GM12878 (cell line): ENCODE results near the gene HINFP. TPM values are rescaled to one million over a fixed set of nuclear protein-coding genes. Genes with fewer than 3 reads are reported as not detected.

Experiments used
- ATAC-seq: fragments of 200-7000 bp; cut with Tn5 transposase; 3 replicates; pipeline ENCODE4 v1.9.1; 2020; ENCODE audit warnings: mild to moderate bottlenecking, moderate library complexity
- BruUV-seq: library from RNA; stranded (reverse); fragments of 400-500 nt; replicated peaks from 2 replicates; lab custom pipeline; 2021; lab: Mats Ljungman, UMichigan
- CTCF ChIA-PET: fragments of 300-600 bp; sonication (Branson Sonifier 250); formaldehyde crosslinking; extraction: SDS; loops from one replicate; lab custom pipeline; 2021; ENCODE audit warnings: inconsistent platforms; lab: Yijun Ruan, JAX
- POLR2A ChIA-PET: fragments of 350-600 bp; formaldehyde crosslinking; extraction: SDS; loops from one replicate; lab custom pipeline; 2021; ENCODE audit warnings: inconsistent platforms; lab: Charles Lee
- RAD21 ChIA-PET: fragments of 300-600 bp; sonication (Branson Sonifier 250); formaldehyde crosslinking; loops from one replicate; lab custom pipeline; 2023; ENCODE audit warnings: antibody characterized with exemption; ENCODE audit not compliant: unreplicated experiment; lab: Charles Lee
- SMC1A ChIA-PET: fragments of 300-600 bp; sonication (Branson Sonifier 250); formaldehyde crosslinking; loops from one replicate; lab custom pipeline; 2023; ENCODE audit not compliant: unreplicated experiment, uncharacterized antibody; lab: Charles Lee
- DNase-seq: peaks from one replicate; pipeline ENCODE4 v3.0.0-alpha.2; 2011; ENCODE audit warnings: low read depth, low spot score
- FAIRE-seq: peaks from 3 replicates; lab custom pipeline; 2011; peaks lifted over from hg19 to GRCh38; lab: Jason Lieb, UNC
- H2AFZ ChIP-seq: 2 replicates; pipeline ENCODE4 v1.6.0; 2011; ENCODE audit warnings: low read depth, low read length, control low read depth; ENCODE audit not compliant: control insufficient read depth
- H3K27ac ChIP-seq: 2 replicates; pipeline ENCODE4 v1.5.1; 2011; ENCODE audit warnings: control low read depth; ENCODE audit not compliant: control insufficient read depth, insufficient read depth
- H3K27me3 ChIP-seq, 2 experiments: replicated peaks in 1 of 2; 2 replicates each; pipeline versions ENCODE4 v1.6.0 to v1.6.1; 2011; ENCODE audit warnings: low read length in 1 of 2; ENCODE audit not compliant: control insufficient read depth in 2 of 2, insufficient read depth in 2 of 2
- H3K36me3 ChIP-seq, 2 experiments: 2 replicates each; pipeline ENCODE4 v1.5.1; 2011; ENCODE audit warnings: low read length in 1 of 2; ENCODE audit not compliant: control insufficient read depth in 2 of 2, insufficient read depth in 2 of 2
- H3K4me1 ChIP-seq: 2 replicates; pipeline ENCODE4 v1.6.1; 2011; ENCODE audit warnings: mild to moderate bottlenecking, low read length, moderate library complexity, mixed read lengths; ENCODE audit not compliant: control insufficient read depth, insufficient read depth
- H3K4me2 ChIP-seq: 2 replicates; pipeline ENCODE4 v1.6.0; 2011; ENCODE audit warnings: control low read depth; ENCODE audit not compliant: control insufficient read depth, insufficient read depth
- H3K4me3 ChIP-seq: fragments of 200-600 bp; sonication (generic); 2 replicates; pipeline ENCODE4 v1.5.1; 2016
- H3K79me2 ChIP-seq: 2 replicates; pipeline ENCODE4 v1.6.0; 2011; ENCODE audit warnings: low read length; ENCODE audit not compliant: control insufficient read depth, insufficient read depth
- H3K9ac ChIP-seq: 2 replicates; pipeline ENCODE4 v1.8.0; 2011; ENCODE audit warnings: low read length, control low read depth, mixed read lengths; ENCODE audit not compliant: control insufficient read depth, insufficient read depth
- H3K9me3 ChIP-seq: replicated peaks from 3 replicates; pipeline ENCODE4 v1.5.1; 2011; ENCODE audit warnings: mild to moderate bottlenecking, low read length; ENCODE audit not compliant: control insufficient read depth, insufficient read depth
- H4K20me1 ChIP-seq: 2 replicates; pipeline ENCODE4 v1.6.0; 2011; ENCODE audit not compliant: control insufficient read depth, insufficient read depth
- BRCA1 ChIP-seq: IDR thresholded peaks from 2 replicates; pipeline ENCODE4 v1.6.1; 2011; ENCODE audit warnings: low read depth, low read length, improper control_type of control experiment
- CBFB ChIP-seq: IDR thresholded peaks from 2 replicates; pipeline ENCODE4 v1.6.1; 2016; ENCODE audit warnings: antibody characterized with exemption, low read depth
- EP300 ChIP-seq, 2 experiments: fragments of 150-350 bp in 1 of 2; IDR thresholded peaks; 2 replicates each; pipeline ENCODE4 v1.6.1; 2011 to 2012; ENCODE audit warnings: low read depth in 2 of 2, low read length in 2 of 2, borderline replicate concordance in 1 of 2, improper control_type of control experiment in 1 of 2, inconsistent platforms in 1 of 2; ENCODE audit not compliant: control insufficient read depth in 1 of 2
- NBN ChIP-seq: fragments of 450-650 bp; IDR thresholded peaks from 2 replicates; pipeline ENCODE4 v1.6.1; 2016
- PKNOX1 ChIP-seq: fragments of 450-650 bp; IDR thresholded peaks from 2 replicates; pipeline ENCODE4 v1.6.1; 2016; ENCODE audit warnings: mild to moderate bottlenecking
- ZSCAN29 ChIP-seq: fragments of 450-650 bp; IDR thresholded peaks from 2 replicates; pipeline ENCODE4 v1.6.1; 2017; ENCODE audit warnings: mild to moderate bottlenecking, moderate library complexity
- WGBS: methylation state at CpG from one replicate; pipeline ENCODE4 v1.1.6; 2016; ENCODE audit warnings: low lambda C conversion rate; ENCODE audit not compliant: insufficient replicate concordance, insufficient coverage; ENCODE audit errors: missing lambda C conversion rate; 5-methylcytosine and 5-hydroxymethylcytosine counted together
- in situ Hi-C: fragments of 300-500 bp; cut with MboI; formaldehyde crosslinking; loops from 9 replicates; pipeline ENCODE4 v1.14.3; 2018; ENCODE audit warnings: mixed read lengths
- intact Hi-C: fragments of 100-400 bp; cut with micrococcal nuclease; formaldehyde crosslinking; loops from one replicate; pipeline ENCODE4 v1.14.2; 2022; ENCODE audit not compliant: unreplicated experiment
- polyA plus RNA-seq, 11 experiments: library from polyadenylated mRNA; depleted of rRNA in 4 of 11; unstranded in 6 of 11; stranded (reverse) in 5 of 11; fragments of >200 nt; fragmentation: Nextera tagmentation in 4 of 11; fragmentation: Illumina TruSeq in 1 of 11; extraction: Ambion mirVana in 4 of 11; extraction: Trizol in 1 of 11; gene quantifications; 1 replicate in 1 of 11; 2 replicates in 10 of 11; pipeline versions ENCODE4 v1.2.1 to v1.2.3, GENCODE V29; 2011 to 2016; ENCODE audit warnings: inconsistent platforms in 2 of 11, missing spikeins in 2 of 11, low read depth in 1 of 11
- total RNA-seq, 4 experiments: library from RNA; depleted of rRNA in 3 of 4; stranded (reverse); fragments of >200 nt in 3 of 4; fragmentation: Illumina TruSeq in 1 of 4; extraction: Trizol in 1 of 4; gene quantifications; 2 replicates each; pipeline versions ENCODE4 v1.2.1 to v1.2.3, GENCODE V29; 2013 to 2021

HINFP gene
- total and polyA plus RNA-seq, 10 of the 15 experiments (the other 5 are each of a cell fraction or from before 2014, with no cell fraction given), result 13.1 to 26.3 (median 18.6) TPM

DNA sequence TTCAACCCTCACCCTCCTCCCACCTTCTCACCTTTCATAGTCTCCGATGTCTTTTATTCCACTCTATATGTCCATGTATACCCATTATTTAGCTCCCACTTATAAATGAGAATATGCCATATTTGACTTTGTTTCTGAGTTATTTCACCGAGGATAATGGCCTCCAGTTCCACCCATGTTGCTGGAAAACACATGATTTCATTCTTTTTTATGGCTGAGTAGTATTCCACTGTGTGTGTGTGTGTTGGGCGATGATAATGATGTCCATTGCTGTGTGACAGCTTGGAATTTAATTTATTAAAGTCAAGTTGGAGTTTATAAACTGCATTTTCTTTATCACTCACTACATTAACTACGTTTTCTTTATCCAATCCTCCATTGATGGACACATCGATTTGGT is 3.2 kb upstream of the HINFP start (continued):
- no peak for TF ChIP-seq CBFB
- TF ChIP-seq ZSCAN29, result no peak

DNA sequence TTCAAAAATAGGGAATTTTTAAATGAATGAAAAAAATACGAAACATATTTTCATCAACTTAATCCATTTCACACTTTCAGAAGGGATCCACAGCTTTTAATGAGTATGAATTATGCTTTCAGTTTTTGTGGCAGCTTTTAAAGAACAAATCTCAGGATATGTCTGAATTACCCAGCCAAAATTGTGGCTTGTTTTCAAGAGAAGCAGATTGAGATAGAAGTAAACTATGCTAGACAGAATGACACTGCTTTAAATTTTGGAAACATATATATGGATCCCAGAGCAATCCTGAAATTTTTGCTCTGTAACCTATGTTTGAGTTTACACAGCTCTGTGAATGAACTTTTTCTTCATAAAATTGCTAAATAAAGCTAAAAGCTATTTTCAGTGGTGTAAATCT is 2.4 kb upstream of the HINFP start:
- Histone ChIP-seq H3K4me1 (peaks cover 13% of the 10 kb centered on the region), H3K4me3 (no peak overlapping the region), H3K27ac (no peak overlapping the region), H3K79me2 (peaks cover 20% of the 10 kb centered on the region), H2AFZ (no peak overlapping the region), H3K36me3 (peaks cover 0 to 4% of the 10 kb centered on the region in 2 experiments; a peak in 3 of 4 replicates), H3K9me3 (no peaks in the 10 kb centered on the region), H4K20me1 (no peaks in the 10 kb centered on the region), H3K9ac (no peak overlapping the region), H3K27me3 (no peaks in the 10 kb centered on the region)
- ChIA-PET SMC1A (interaction anchor here (5.0 kb wide), 1 partner anchor 10 kb away, joined by 32 read pairs; no protein-coding TSS in a partner anchor), CTCF (interaction anchor here (0.7 to 1.2 kb wide), 5 partner anchors 9 to 722 kb away, joined by 3 to 5 read pairs (median 3); partner anchors contain the start of gene C2CD2L), POLR2A (interaction anchor here (0.6 to 6.9 kb wide), 6 partner anchors 9 to 64 kb away, joined by 3 to 76 read pairs (median 4); partner anchors contain the start of genes C2CD2L and HMBS), RAD21 (no interaction called here)
- no peak for ATAC-seq
- FAIRE-seq, result no peak
- DNase-seq, result no peak
- BruUV-seq, result no TSS peak
- in situ Hi-C loops, result no loop called here
- no peak for TF ChIP-seq EP300 (IDR thresholded peaks at IDR 0.05; ENCODE audit: borderline replicate concordance in 1 of 2, control insufficient read depth in 1 of 2, low read depth in 2 of 2, low read length in 2 of 2)
- no peak for TF ChIP-seq PKNOX1
- no peak for TF ChIP-seq NBN
- no peak for TF ChIP-seq BRCA1
- TF ChIP-seq, all 136 proteins: peak for 0
- intact Hi-C loops, result no loop called here
- H3K4me2 ChIP-seq, result no peak overlapping the region
- 100% methylated on average over 1 of the region's 1 CpG for WGBS
